ENCODE data around the gene TMEM125.

The TMEM125 gene

GRCh38 chr1:43253173-43253572 is 16.6 kb upstream of the TMEM125 start:
- no peaks in the 10 kb centered on the region for H3F3A ChIP-seq (ENCODE audit: insufficient read depth, low read length)
- H3K27ac ChIP-seq (ENCODE audit: low read depth, low read length, poor library complexity, severe bottlenecking) = no peak overlapping the region
- no peak overlapping the region for H2AFZ ChIP-seq (ENCODE audit: low read length)
- H3K9me2 ChIP-seq (ENCODE audit: low read depth, low read length) = no peaks in the 10 kb centered on the region
- no peaks in the 10 kb centered on the region for H3K9me3 ChIP-seq (ENCODE audit: low read length)
- H3K27me3 ChIP-seq (ENCODE audit: insufficient read depth, low read length) = no peaks in the 10 kb centered on the region; the same call in 1 of the 2 replicates
- no peak overlapping the region for H3K9ac ChIP-seq (ENCODE audit: low read length)
- H3K4me3 ChIP-seq (ENCODE audit: low read depth, low read length, poor library complexity, severe bottlenecking) = no peak overlapping the region
- no peak for TF ChIP-seq EZH2 (IDR thresholded peaks at IDR 0.05; ENCODE audit: borderline replicate concordance, low read length)
- no peak for TF ChIP-seq CTCF (IDR thresholded peaks at IDR 0.05; ENCODE audit: low read length)
- H3K4me1 ChIP-seq (ENCODE audit: insufficient read depth, low read length, severe bottlenecking) = no peaks in the 10 kb centered on the region
- H3K79me2 ChIP-seq (ENCODE audit: insufficient read depth, low read length) = no peaks in the 10 kb centered on the region
- H3K36me3 ChIP-seq (ENCODE audit: insufficient read depth, low read length) = no peaks in the 10 kb centered on the region
- no peak overlapping the region for H3K4me2 ChIP-seq (ENCODE audit: low read length)
- H4K20me1 ChIP-seq (ENCODE audit: insufficient read depth, low read length) = no peaks in the 10 kb centered on the region

- H3K9me3 ChIP-seq (ENCODE audit: low read length) = no peaks in the 10 kb centered on the region
- H4K20me1 ChIP-seq (ENCODE audit: insufficient read depth, low read length) = no peaks in the 10 kb centered on the region
- no peaks in the 10 kb centered on the region; the same call in 1 of the 2 replicates for H3K27me3 ChIP-seq (ENCODE audit: insufficient read depth, low read length)
- H3K9ac ChIP-seq (ENCODE audit: low read length) = no peak overlapping the region
- no peak overlapping the region for H3K27ac ChIP-seq (ENCODE audit: low read depth, low read length, poor library complexity, severe bottlenecking)
- no peaks in the 10 kb centered on the region for H3K79me2 ChIP-seq (ENCODE audit: insufficient read depth, low read length)
- H3K4me1 ChIP-seq (ENCODE audit: insufficient read depth, low read length, severe bottlenecking) = no peaks in the 10 kb centered on the region
- H3K4me3 ChIP-seq (ENCODE audit: low read depth, low read length, poor library complexity, severe bottlenecking) = no peak overlapping the region
- H3F3A ChIP-seq (ENCODE audit: insufficient read depth, low read length) = no peaks in the 10 kb centered on the region
- H3K4me2 ChIP-seq (ENCODE audit: low read length) = no peak overlapping the region
- no peaks in the 10 kb centered on the region for H3K9me2 ChIP-seq (ENCODE audit: low read depth, low read length)
- H3K36me3 ChIP-seq (ENCODE audit: insufficient read depth, low read length) = no peaks in the 10 kb centered on the region
- no peak overlapping the region for H2AFZ ChIP-seq (ENCODE audit: low read length)
- TF ChIP-seq EZH2 (IDR thresholded peaks at IDR 0.05; ENCODE audit: borderline replicate concordance, low read length) (no peak), CTCF (IDR thresholded peaks at IDR 0.05; ENCODE audit: low read length) (no peak)
These were observed 15.9 kb upstream of the TMEM125 start for GRCh38 chr1:43253876-43254275.

GRCh38 chr1:43255438-43256210 is 14.2 kb upstream of the TMEM125 start:
- no peaks in the 10 kb centered on the region for H3F3A ChIP-seq (ENCODE audit: insufficient read depth, low read length)
- H3K4me1 ChIP-seq (ENCODE audit: insufficient read depth, low read length, severe bottlenecking) = no peaks in the 10 kb centered on the region
- no peaks in the 10 kb centered on the region for H3K9me3 ChIP-seq (ENCODE audit: low read length)
- no peak overlapping the region for H3K4me2 ChIP-seq (ENCODE audit: low read length)
- no peaks in the 10 kb centered on the region for H3K79me2 ChIP-seq (ENCODE audit: insufficient read depth, low read length)
- no peaks in the 10 kb centered on the region for H3K36me3 ChIP-seq (ENCODE audit: insufficient read depth, low read length)
- TF ChIP-seq CTCF (IDR thresholded peaks at IDR 0.05; ENCODE audit: low read length) (no peak), EZH2 (IDR thresholded peaks at IDR 0.05; ENCODE audit: borderline replicate concordance, low read length) (no peak)
- H3K9ac ChIP-seq (ENCODE audit: low read length) = no peak overlapping the region
- H3K4me3 ChIP-seq (ENCODE audit: low read depth, low read length, poor library complexity, severe bottlenecking) = no peak overlapping the region
- no peaks in the 10 kb centered on the region for H4K20me1 ChIP-seq (ENCODE audit: insufficient read depth, low read length)
- no peaks in the 10 kb centered on the region for H3K9me2 ChIP-seq (ENCODE audit: low read depth, low read length)
- no peak overlapping the region for H3K27ac ChIP-seq (ENCODE audit: low read depth, low read length, poor library complexity, severe bottlenecking)
- H3K27me3 ChIP-seq (ENCODE audit: insufficient read depth, low read length) = no peaks in the 10 kb centered on the region; the same call in 1 of the 2 replicates
- no peak overlapping the region for H2AFZ ChIP-seq (ENCODE audit: low read length)

All from OCI-LY1 (cell line).